Hematopoietic multipotent progenitor cell treated with erythropoietin and hydrocortisone succinate and interleukin-3 and kit ligand, for 8 days (in vitro differentiated cells): ENCODE measurements around the gene HLCS.

ENCODE experiments used
- DNase-seq: peaks from one replicate; pipeline ENCODE4 v3.0.0-alpha.2; 2015

The HLCS gene

DNA sequence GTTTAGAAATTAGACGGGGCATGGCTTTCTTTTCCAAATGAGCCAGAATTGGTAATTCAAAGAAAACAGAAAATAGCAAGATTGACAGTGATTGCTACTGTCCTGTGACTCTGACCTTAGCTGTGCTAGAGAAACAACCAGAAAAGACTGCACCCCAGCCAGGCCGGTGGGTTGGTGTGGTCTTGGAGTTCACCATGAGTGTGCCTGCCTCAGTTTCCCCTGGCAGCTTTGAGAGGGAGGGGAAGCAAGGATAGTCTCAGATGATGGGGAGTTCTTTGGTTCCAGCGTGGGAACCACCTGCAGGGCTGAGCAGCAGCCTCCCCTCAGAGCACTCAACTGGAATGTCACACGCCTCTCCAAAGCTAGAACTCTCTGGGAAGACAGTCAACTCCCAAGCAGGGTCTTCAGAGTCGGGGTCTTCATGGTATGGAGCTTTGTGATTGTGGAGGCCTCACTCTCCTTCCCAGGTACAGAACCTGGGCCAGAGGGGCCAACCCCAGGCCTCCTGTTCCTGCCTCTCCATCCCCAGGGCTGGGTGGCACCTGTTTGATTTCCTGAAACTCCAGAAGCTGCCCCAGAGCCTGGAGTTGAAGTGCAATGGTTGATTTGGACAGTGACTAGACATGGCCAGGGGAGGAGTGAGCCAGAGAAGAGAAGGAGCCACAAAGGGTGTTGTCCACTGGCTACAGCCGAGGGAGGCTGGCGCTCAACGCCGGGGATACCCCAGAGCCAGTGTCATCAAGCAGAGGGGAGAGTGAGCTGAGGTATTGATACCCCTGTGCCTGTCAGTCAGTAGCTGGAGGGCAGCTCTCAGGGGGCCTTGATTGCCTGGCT is 231.9 kb downstream of the HLCS start:
- DNase-seq = no peak

DNA sequence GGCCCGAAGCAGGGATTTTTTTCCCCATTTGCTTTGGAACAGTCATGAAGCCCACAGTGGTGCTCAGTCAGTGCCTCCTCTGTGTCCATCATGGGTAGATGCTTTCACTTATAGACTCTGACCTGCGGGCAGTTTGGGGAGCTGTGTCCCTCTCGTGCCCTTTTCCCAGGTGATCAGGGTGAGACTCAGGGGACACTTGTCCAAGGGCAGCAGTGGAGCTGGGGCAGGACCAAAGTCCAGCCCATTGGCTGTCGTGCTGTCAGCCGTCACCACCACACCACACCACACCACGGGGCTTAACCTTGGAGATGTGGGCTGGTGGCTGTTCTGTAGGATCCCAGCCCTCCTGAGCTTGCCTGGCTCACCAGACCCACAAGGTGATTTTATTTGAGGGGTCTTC is 232.6 kb downstream of the HLCS start:
- no peak for DNase-seq

DNA sequence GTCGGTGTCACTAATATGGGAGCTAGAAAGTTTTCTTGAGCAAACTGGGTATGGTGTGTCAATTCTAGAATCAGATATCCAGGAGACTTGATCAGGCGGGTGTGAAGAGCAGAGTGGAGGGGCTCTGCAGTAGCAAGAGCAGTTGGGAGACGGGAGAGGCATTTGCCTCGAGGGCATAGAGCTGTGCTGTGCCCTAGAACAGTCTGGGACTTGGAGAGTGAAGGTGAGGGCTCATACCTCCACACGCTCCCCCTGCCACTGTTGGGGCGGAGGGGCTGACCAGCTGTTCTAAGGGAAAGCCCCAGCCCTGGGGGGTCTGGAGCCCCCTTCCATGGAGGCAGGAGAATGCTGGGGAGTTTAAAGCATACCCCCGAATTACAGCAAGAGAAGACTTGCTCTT is 233.7 kb downstream of the HLCS start:
- no peak for DNase-seq

DNA sequence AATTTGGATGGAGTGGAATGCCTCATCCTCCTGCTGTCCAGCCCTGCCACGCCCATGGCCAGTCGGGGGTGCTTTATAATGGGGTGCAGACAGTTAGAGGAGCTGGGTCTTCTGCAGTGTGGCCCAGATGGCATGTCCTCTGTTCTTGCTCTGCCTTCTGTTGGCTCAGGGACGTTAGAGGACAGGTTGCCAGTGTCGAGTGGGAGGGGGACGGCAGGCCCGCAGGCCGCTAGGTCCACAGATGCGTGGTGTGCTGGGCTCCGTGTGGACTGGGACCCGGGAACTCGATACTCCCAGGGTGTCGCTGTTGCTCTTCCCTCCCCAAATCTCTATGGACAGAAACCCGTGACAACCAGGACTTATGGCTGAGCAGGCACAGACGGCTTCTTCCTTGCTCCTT is 234.3 kb downstream of the HLCS start:
- no peak for DNase-seq

DNA sequence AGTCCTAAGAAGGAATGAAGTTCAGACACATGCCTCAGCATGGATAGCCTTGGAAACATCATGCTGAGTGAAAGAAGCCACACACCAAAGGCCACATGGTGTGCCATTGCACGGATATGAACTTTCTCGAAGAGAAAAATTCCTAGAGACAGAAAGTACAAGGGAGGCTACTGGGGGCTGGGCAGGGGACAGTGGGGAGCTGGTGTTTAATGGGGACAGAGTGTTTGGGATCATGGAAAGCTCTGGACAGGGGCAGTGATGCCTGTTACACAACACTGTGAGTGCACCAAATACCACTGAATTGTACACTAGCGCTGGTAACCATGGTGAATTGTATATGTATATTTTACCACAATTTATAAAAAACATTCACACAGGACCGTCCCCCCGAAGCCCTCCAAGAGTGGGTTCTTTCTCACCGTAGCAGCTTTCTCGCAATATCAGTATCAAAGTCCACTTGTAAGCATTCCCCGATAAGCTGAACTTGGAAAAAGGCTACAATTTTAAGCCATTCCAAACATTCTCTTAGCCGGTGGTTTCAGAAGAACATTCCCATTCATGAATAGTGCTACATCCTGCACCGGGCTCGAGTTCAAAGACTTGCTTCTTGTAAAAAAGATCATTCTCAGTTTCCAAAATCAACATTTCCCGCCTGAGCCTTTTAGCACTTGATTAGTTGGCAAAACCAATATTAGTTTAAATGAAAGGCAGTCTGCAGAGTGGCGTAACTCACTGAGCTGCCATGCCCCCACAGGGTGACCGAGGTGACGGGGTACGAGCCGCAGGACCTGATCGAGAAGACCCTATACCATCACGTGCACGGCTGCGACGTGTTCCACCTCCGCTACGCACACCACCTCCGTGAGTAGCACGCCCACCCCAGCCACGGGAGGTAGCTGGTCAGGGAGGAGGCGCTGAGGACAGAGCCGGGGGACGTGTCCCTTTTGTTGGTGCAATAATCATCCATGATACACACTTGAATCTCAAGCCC is 235.9 kb downstream of the HLCS start:
- DNase-seq = no peak

DNA sequence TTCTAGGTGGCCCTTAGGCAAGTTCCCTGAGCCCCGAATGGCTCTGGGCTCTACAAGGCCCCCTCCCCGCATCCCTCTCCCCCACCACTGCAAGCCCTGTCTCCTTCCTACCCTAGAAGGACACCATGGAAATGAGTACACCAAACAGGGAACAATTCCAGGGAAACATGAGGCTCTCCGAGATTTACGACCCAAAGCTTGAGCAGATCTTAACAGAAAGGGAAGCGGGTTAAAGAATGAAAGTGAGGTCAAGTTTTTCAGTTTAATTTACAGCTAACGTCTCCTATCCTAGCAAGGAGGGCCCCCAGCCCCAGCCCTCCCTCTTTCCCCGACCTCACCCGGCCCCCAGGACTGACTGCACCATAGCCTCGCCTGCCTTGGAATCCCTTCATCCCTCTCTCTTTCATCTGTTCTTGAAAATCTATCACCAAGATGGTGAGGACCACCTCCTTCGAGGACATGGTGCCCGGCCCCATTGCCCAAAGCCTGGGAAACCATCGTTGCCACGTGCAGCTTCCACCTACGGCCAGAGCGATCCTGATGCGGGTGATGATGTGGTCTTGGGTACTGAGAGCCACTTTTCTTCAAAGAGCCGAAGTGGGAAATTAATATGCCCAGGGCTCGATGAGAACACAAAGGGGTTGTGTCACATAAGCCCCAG is 237.0 kb downstream of the HLCS start:
- DNase-seq = no peak

DNA sequence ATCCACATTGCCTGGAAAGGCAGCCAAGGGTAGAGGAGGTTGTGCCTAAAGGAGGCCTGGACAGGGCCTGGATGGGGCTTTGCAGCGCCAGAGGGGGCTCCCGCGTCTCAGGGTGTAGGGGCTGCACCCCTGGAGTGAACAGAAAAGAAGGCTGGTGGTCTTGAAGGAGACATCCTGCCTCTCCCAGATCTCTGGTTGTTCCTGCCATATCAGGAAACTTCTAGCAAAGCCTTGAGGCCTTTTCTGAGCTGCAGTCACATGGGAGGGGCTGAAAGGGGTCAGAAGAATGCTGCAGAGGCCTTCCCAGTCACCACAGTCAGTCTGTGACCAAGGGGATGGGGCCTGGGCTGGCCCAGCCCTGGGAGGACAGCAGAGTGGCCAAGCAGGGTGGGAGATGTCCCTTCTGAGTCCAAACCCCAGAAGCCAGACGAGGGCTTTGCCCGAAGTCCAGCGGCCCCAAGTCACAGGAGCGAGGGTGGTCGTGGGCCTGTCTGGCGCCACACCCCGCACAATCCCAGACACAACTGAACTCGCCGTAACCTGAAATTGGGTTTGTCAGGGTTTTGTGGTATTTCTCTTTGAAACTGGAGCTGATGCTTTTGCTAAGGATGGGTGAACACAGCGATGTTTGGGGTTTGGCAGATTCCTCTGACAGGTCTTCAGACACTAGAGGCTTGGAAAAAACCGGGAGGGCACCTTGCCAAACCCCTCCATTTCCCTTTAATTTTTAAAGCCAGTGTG is 237.9 kb downstream of the HLCS start:
- DNase-seq = no peak

DNA sequence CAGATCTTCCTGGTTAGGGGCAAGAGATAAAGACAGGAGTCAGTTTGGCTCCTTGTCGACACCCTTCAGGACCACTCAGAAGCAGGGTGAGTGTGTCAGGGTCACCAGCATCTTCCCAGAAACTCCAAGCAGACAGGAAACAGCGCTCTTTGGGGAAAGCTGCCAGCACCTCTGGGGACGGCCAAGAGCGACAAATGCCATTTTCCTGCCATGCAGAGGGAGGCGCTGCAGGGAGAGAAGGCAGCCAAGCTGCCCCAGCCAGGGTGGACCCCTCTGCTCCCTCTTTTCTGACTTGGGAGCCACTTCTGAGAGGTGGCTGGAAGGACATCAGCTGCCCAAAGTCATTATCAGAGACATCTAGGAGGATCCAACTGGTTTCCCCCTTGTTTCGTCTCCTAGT is 238.6 kb downstream of the HLCS start:
- DNase-seq = no peak

DNA sequence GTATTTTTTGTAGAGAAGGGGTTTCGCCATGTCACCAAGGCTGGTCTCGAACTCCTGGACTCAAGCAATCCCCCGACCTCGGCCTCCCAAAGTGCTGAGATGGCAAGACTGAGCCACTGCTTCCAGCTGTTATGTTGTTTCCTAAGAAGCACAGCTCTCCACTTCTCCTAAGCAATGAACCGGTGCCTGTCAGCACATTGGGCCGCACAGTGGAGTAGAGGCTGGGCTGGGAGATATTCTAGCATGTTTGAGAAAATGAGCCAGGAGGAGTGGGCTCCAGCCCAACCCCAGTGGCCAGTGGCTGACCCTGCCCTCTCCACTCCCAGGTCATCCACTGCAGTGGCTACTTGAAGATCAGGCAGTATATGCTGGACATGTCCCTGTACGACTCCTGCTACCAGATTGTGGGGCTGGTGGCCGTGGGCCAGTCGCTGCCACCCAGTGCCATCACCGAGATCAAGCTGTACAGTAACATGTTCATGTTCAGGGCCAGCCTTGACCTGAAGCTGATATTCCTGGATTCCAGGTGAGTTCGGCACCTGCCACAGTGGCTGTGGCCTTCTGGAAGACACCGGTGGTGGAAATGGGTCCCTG is 240.6 kb downstream of the HLCS start:
- no peak for DNase-seq

DNA sequence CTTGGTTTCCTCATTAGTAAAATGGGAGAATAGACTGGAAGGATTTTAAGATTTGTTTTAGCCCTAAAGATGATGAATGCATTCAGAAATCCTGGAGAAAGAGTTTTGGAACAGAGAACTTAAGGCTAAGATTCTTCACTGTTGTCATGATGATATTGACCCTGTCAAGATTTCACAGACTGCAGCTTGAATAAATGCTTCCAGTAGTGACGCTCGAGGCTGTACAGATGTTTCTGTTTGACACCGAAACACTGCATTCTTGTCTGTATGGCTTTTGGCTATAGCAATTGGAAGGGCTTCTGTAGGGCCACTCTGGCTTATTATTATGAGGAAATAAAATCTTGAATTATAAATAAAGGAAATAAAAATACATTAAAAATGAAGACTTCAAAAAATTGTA is 241.8 kb downstream of the HLCS start:
- DNase-seq = no peak

DNA sequence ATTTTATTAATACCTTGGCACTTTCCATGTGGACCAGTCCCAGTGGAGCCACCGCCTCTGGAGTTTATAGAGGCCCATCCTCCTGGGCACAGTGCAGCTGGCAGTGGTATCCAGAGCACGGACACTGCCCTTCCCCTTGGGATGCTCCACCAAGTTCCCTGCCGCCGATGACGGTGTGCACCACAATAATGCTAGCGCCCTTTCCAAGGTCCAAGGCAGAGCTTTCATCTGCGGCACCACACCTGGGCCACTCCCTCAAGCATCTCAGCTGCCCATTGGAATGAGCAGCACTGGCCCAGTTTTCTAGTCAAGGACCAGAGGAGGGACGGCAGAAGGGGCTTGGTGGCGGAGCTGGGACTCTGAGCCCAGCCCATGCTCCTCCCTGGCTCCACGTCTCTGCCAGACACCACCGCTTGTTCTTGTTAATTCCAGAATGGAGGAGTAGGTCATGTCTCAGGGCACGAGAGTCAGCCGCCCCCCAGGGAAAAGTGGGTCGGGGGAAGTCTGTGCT is 243.0 kb downstream of the HLCS start:
- DNase-seq = no peak

DNA sequence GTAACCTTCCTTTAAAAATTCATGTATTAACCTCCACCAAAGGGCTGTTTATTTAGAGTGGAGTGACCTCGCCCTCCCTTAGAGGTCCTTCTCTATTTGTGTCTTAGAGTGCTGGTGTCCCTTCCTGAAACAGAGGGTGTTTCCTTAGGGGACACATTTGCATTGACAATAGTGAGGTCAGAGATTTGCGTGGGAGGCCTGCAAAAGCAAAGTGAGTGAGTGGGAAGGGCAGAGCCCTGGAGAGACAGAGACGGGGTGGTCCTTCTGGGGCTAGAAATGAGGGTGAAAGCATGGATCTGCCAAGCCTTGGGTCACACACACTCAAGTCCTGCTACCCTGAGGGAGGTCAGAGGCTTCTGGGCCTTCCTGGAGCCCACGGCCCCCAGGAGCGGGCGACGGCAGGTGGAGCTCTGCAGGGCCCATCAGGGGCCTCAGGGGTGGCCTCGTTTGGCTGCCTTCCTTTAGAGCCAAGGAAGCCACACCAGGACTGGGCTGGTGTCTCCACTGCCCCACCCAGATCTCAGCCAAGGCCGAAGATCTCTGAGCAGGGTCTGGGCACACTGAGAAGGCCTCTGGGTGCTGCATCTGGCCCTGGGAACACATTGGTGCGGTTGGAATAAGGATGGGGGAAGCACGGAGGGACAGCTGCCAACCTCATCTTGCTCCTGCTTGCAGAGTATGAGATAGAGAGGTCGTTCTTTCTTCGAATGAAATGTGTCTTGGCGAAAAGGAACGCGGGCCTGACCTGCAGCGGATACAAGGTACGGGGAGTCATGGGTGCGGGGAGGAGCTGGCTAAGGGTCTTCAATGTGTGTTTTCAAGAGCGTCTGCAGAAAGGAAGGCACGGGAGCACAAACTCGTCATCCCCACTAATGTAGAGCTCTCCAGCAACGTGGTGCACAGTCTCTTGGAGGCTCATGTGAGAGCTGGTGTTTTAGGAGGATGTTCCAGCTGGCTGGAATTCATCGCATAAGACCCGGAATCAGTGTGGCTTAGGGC is 243.8 kb downstream of the HLCS start:
- DNase-seq = no peak

DNA sequence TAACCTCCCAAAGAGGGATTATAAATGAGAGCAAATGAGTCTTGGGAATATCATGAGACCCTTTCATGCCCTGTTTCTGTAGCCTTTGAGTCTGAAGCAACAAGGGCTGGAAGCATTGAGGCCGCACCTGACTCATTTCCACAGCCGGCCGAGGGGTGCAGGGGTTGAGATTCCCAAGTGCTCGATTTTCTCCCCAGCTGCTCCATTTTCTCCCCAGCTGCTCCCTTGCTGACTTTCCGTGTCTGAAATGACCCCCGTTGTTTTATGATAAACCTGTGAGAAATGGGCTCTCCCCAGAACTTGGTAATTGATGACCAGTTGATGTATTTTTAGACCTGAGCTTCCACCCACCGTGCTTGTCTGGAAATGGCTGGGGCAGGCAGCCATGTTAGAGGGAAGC is 244.7 kb downstream of the HLCS start:
- DNase-seq = no peak

DNA sequence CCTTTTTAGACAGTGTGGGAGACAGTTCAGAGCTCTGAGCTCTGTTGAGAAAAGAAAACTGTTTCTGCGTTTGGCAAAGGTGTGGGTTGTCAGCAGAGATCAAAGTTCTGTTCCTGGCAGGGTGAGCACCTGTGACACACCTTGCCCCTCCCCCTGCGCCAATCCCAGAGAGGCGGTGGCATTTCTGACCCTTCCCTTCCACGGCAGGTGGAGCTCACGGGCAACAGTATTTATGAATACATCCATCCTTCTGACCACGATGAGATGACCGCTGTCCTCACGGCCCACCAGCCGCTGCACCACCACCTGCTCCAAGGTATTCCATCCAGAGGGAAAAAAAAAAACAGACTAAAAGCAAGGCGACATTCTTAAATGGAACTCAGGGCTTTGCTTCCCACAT is 246.9 kb downstream of the HLCS start:
- no peak for DNase-seq

DNA sequence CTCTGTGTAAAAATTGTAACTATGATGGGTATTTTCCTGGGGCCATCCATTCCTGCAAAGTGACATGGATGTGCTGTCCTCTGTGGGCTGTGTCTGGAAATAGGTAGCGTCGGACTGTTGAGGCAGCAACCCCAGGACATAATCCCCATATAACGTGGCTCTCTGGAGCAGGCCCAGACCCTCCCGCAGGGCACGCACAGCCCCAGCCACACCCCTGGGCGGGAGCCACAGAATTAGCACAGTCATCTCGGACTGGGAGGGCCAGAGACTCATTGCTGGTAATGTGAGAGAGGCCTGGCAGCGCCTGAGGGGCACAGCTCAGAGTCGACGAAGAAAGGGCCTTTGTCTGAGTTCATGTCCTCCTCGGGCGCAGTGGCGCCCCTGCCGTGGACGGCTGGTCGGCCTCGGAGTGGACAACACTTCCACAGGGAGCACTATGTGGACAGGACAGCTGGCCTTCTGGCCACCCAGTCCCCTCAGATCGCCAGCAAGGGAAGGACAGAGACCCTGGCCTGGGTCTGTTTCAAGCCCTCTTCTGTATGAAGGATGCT is 247.4 kb downstream of the HLCS start:
- peak; percentile 41 for DNase-seq

DNA sequence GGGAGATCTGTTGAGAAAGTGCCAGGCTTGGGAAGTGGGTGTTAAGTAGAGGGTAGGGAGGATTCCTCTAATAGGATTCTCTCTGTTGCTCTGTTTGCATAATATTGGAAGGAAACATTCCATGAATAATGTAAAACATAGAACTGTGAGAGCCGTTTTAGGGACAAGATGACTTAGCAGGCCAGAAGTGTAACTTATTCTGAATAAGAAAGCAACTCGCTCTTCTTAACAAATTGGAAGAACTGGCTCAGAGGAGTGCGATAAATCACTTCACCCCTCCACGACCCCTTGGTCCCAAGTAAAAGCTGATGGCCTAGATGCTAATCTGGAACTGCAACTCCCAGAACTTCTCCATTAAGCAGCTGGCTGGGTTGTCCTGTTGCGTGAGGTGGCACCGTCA is 248.5 kb downstream of the HLCS start:
- DNase-seq = no peak

DNA sequence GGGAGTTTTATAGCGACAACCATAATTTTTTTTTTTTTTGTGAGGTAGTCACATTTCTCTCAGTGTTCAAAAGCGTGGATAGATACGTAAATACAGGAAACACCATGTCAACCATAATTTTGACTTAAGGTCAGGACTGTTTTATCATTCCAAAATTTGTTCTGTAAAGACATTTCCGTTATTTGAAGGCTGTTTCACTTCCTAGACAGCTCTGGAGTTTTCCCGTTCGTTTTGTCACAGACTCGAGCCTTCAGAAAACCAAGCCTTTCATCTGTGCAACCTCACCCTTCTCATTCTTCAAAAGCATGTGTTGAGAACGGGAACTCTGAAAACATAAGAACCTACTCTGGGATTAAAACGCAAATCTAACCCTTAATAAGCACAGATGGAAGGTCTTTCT is 249.6 kb downstream of the HLCS start:
- no peak for DNase-seq

DNA sequence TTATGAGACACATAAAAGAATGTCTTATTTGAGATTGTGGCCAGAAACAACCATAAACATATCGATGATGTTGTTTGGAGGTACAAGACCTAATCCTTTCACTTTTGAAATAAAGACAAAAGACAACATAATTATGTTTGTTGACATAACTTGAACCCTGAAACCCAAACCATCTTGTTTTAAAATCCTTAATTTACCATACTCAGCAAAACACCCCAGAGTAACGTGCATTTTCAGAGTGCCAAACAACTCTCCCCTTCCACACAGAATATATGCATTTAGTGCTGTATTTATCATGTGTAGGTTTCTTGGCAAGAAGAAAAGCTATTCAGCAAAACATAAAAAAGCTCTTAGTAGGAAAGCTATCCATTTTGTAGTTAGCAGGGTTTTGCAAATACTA is 250.1 kb downstream of the HLCS start:
- DNase-seq = no peak

DNA sequence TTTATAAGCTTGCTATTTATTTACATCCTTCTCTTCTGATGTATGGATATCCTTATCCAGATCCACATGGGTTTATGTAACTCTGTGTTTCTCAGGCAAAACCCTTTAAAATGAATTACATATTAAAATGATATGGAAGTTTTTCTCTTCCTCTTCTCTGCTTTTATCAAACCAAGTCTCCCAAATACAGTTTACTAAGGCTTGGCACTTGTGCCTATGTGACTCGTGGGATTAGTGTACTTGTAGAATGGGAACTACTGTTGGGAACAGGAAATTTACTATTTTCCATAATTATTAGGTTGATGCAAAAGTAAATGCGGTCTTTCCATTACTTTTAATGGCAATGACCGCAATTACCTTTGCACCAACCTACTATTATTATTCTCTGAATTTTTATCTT is 252.7 kb downstream of the HLCS start:
- no peak for DNase-seq

DNA sequence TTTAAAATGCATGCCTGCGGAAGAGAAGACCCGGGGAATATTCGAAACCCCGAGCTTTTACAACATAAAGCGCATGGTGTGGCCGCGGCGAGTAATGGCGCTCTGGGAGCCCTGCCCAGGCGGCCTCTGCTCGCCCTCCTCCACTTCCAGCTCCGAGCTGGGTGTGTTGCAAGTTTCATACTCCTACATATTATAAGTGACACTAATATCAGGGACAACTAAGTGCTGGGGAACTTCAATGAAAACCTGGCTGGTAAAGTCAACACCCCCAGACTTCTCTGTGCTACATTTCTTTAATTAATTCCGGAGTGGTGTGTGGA is 255.8 kb downstream of the HLCS start:
- DNase-seq = no peak
